WI38 (cell line): ENCODE measurements around the gene HPCAL4.

Experiments
- H3K4me3 ChIP-seq: 2 replicates; pipeline ENCODE4 v1.5.1; 2011; ENCODE audit warnings: low read depth, mild to moderate bottlenecking, control low read depth, low read length
- TF ChIP-seq, protein P1 (sequence below): IDR thresholded peaks from 2 replicates; pipeline ENCODE4 v1.5.1; 2012; ENCODE audit warnings: low read depth, mild to moderate bottlenecking, control low read depth, low read length

Gene HPCAL4

DNA sequence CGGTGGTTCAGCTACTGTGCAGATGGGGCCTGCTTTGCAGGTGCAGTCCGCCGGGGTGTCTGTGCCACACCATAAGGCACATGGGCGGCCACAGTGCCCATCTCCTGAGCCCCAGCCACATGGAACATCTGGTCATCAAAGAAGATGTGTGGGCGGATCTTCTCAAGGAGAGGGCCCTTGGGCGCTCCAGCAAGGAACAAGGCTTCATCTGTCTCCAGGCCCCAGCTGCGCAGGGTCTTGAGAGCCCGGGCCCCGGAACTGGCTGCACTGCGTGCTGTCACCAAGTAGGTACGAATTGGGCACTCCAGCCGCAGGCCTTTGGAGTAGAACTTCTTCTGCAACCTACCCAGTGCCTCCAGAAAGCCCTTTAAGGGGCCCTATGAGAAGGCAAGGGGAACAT, 32.1 kb downstream of the HPCAL4 start:
- no peak overlapping the region for H3K4me3 ChIP-seq
- TF ChIP-seq, protein P1, sequence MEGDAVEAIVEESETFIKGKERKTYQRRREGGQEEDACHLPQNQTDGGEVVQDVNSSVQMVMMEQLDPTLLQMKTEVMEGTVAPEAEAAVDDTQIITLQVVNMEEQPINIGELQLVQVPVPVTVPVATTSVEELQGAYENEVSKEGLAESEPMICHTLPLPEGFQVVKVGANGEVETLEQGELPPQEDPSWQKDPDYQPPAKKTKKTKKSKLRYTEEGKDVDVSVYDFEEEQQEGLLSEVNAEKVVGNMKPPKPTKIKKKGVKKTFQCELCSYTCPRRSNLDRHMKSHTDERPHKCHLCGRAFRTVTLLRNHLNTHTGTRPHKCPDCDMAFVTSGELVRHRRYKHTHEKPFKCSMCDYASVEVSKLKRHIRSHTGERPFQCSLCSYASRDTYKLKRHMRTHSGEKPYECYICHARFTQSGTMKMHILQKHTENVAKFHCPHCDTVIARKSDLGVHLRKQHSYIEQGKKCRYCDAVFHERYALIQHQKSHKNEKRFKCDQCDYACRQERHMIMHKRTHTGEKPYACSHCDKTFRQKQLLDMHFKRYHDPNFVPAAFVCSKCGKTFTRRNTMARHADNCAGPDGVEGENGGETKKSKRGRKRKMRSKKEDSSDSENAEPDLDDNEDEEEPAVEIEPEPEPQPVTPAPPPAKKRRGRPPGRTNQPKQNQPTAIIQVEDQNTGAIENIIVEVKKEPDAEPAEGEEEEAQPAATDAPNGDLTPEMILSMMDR = no peak

DNA sequence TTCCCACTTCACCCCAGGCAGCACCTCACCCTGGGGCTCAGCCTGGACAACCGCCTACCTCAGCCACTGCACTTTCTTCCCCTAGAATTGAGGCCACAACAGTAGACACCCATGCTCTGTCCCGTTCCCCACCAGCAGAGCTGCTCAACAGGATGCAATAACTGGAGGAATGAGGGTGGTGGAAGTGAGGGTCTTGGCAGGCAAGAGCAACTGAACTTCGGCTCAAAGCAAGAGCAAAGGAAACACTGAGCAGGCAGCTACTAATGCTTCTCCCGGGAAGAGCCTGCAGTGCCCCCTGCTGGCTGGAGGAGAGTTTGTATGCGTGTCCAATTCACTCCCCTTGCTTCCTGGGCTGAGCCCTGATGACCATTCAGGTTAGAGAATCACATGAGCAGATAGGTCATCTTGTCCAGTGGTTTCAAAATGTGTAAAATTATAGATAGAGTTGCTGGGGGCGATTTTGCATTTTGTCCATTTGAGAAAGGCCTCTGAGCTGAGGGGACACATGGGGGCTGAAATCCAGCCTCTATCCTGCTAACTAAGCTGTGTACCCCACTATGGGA, 33.2 kb downstream of the HPCAL4 start:
- no peak overlapping the region for H3K4me3 ChIP-seq
- TF ChIP-seq, protein P1 = peak; percentile 72

DNA sequence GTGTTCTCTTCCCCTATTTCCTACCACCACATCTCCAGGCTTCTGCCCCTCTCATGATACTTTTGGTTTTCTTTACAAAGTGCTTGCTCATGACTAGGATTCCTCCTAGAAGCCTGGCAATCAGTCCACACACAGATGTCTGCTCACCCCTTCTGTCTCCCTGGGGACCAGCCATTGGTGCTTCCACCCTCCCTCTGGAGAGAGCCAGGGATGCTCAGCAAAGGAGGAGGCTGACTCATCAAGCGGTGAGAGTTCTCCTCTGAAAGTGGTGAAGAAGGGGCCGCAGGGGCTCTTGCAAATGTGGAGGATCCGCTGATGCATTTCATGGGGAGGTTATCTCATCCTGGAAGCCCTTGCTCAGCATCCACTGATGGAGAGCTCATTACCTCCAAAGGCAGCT, 33.8 kb downstream of the HPCAL4 start:
- no peak overlapping the region for H3K4me3 ChIP-seq
- TF ChIP-seq, protein P1 = no peak

DNA sequence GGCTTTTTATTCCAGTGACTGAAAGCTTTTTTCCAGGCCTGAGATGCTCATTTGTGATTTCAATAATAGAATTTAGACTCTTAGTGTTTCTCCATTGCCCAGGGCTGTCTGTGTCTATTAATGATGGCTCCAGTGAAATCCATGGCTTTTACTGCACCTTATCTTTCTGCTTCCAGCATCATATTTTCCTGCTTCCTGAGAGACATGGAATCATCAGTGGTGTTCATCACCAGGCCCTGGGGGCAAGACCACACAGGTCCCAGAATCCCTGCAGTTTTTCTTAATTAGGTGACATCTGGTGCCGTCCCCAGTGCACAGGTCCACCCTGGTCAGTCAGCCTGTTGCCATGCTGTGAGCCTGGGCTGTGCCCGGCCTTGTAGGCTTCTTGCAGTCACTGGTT, 34.8 kb downstream of the HPCAL4 start:
- H3K4me3 ChIP-seq = no peak overlapping the region
- TF ChIP-seq, protein P1 = no peak

DNA sequence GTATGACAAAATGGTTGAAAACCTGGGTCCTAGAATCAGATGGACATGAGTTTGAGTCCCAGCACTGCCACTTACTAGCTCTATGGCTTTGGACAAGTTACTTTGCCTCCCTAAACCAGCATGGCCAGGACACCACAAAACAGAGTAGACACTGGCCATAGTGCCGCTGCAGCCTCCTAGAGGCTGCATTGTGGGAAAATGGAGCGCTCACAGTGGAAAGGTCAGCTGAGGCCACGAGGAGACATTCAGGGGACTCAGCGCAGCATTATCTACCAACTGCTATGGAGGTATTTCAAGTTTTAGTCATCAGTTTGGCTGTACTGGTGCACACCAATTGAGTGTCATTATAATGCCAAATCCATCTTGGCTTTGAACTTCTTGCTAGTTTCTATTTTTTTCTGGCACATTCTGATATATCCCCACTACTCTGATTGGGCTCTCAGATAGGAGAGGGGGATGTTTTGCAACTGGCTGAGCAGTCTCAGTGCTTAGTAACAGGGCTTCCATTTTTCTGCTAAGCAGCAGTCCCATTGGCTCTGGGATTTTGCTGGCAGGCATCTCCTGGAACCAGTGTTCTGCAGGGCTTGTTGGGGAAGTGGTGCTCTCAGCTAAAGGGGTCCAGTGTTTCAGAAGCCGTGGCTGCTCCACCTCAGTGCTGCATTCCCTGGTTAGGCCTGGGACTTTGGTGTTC, 35.5 kb downstream of the HPCAL4 start:
- TF ChIP-seq, protein P1 = no peak

DNA sequence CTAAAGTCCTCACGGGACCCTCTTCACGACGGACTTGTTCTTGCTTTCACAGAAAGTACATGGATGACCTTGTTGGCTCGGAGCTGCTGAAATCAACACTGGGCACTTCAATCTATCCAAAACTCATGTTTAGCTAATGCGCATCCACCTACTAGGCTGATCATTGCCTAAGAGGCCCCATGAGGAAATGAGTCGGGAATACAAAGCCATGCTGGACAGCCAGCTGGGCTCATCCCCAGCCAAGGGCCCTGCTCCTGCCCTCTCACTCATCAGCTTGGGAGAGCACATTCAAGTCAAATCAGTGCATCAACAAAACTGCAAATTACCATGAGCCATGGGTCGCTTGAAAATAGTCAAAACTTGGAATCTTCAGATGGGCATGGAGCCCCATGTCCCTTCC, 36.9 kb downstream of the HPCAL4 start:
- TF ChIP-seq, protein P1 = no peak
- H3K4me3 ChIP-seq = no peak overlapping the region

More for the DNA sequence above, 35.5 kb downstream of the HPCAL4 start:
- no peak overlapping the region for H3K4me3 ChIP-seq

DNA sequence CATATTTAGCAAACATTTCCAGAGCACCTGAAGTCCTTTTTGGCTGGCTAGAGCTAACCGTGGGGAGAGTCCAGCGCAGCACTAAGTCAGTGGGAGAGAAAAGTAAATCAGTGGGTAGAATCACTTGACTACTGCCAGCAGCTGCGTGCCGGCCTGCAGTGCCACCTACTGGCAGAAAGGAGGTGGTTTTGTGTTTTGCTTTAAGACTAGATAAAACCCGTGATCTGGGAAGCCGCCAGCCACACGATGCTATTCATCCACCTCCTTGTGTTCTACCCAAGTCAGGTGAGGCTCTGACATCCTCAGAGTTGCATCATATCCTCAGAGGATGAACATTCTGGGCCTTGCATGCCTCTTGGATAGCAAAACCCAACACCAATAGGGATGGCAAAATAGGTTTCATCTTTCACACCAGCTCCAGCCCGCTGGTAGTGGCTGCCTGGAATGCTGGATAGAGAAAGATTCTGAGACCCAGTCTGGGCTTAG, 37.6 kb downstream of the HPCAL4 start:
- H3K4me3 ChIP-seq = no peak overlapping the region
- TF ChIP-seq, protein P1 = peak; percentile 84
